ENCODE data around the gene ZNF223.

The ZNF223 gene

GRCh38 chr19:44007473-44007872 lies 44.4 kb upstream of the ZNF223 start:
- TF ChIP-seq SIN3A (IDR thresholded peaks at IDR 0.05; ENCODE audit: borderline replicate concordance, insufficient read depth, low read length) = no peak
- no peak for TF ChIP-seq FOXP2 (optimal IDR thresholded peaks at IDR 0.05; ENCODE audit: borderline replicate concordance, extremely low read depth, extremely low read length, insufficient read depth)
- no peak for TF ChIP-seq REST (IDR thresholded peaks at IDR 0.05; ENCODE audit: insufficient read depth in 1 of 2, low read depth in 2 of 2, low read length in 2 of 2)
- TF ChIP-seq TAF1 (IDR thresholded peaks at IDR 0.05; ENCODE audit: borderline replicate concordance, insufficient read depth, low read length) = no peak
- no peak for TF ChIP-seq POLR2AphosphoS5 (IDR thresholded peaks at IDR 0.05; ENCODE audit: low read depth, low read length)

GRCh38 chr19:44010468-44010867 lies 41.4 kb upstream of the ZNF223 start:
- TF ChIP-seq REST (IDR thresholded peaks at IDR 0.05; ENCODE audit: insufficient read depth in 1 of 2, low read depth in 2 of 2, low read length in 2 of 2) (no peak), SIN3A (IDR thresholded peaks at IDR 0.05; ENCODE audit: borderline replicate concordance, insufficient read depth, low read length) (no peak), FOXP2 (optimal IDR thresholded peaks at IDR 0.05; ENCODE audit: borderline replicate concordance, extremely low read depth, extremely low read length, insufficient read depth) (no peak)

GRCh38 chr19:44019498-44019897 lies 32.3 kb upstream of the ZNF223 start:
- TF ChIP-seq TAF1 (IDR thresholded peaks at IDR 0.05; ENCODE audit: borderline replicate concordance, insufficient read depth, low read length) (no peak), POLR2AphosphoS5 (IDR thresholded peaks at IDR 0.05; ENCODE audit: low read depth, low read length) (no peak), SIN3A (IDR thresholded peaks at IDR 0.05; ENCODE audit: borderline replicate concordance, insufficient read depth, low read length) (no peak), FOXP2 (optimal IDR thresholded peaks at IDR 0.05; ENCODE audit: borderline replicate concordance, extremely low read depth, extremely low read length, insufficient read depth) (no peak), REST (IDR thresholded peaks at IDR 0.05; ENCODE audit: insufficient read depth in 1 of 2, low read depth in 2 of 2, low read length in 2 of 2) (no peak)

- TF ChIP-seq POLR2AphosphoS5 (IDR thresholded peaks at IDR 0.05; ENCODE audit: low read depth, low read length) (no peak), SIN3A (IDR thresholded peaks at IDR 0.05; ENCODE audit: borderline replicate concordance, insufficient read depth, low read length) (no peak), REST (IDR thresholded peaks at IDR 0.05; ENCODE audit: insufficient read depth in 1 of 2, low read depth in 2 of 2, low read length in 2 of 2) (no peak)
These were observed 30.6 kb upstream of the ZNF223 start for GRCh38 chr19:44021221-44021620.

- no peak for TF ChIP-seq REST (IDR thresholded peaks at IDR 0.05; ENCODE audit: insufficient read depth in 1 of 2, low read depth in 2 of 2, low read length in 2 of 2)
- no peak for TF ChIP-seq TAF1 (IDR thresholded peaks at IDR 0.05; ENCODE audit: borderline replicate concordance, insufficient read depth, low read length)
- no peak for TF ChIP-seq SIN3A (IDR thresholded peaks at IDR 0.05; ENCODE audit: borderline replicate concordance, insufficient read depth, low read length)
- TF ChIP-seq FOXP2 (optimal IDR thresholded peaks at IDR 0.05; ENCODE audit: borderline replicate concordance, extremely low read depth, extremely low read length, insufficient read depth) = no peak
- TF ChIP-seq POLR2AphosphoS5 (IDR thresholded peaks at IDR 0.05; ENCODE audit: low read depth, low read length) = no peak
These were observed 27.0 kb upstream of the ZNF223 start for GRCh38 chr19:44024900-44025216.
